Prostate gland (tissue), 2 donors: ENCODE data around the gene POU2AF3.

ENCODE experiments used
- CTCF ChIP-seq, 4 experiments: fragments of 200-600 bp in 2 of 4; fragments of 450-650 bp in 2 of 4; sonication (generic) in 2 of 4; IDR thresholded peaks; 1 replicate in 3 of 4; 2 replicates in 1 of 4; pipeline ENCODE4 v1.5.1; 2016 to 2019; ENCODE audit warnings: antibody characterized with exemption in 4 of 4, mild to moderate bottlenecking in 2 of 4, moderate library complexity in 2 of 4
- POLR2A ChIP-seq: fragments of 450-650 bp; IDR thresholded peaks from one replicate; pipeline ENCODE4 v1.6.1; 2016; ENCODE audit warnings: antibody characterized with exemption, mild to moderate bottlenecking

GRCh38 chr11:111352935-111353710 is 54.8 kb downstream of the POU2AF3 start:
- TF ChIP-seq CTCF (IDR thresholded peaks at IDR 0.05) (no peak), POLR2A (no peak)
